ENCODE results near the gene MCF2.
"Not testable (repeated sequence)": the region's sequence is repeated elsewhere in the genome, so short reads cannot be mapped to it uniquely, and the experiment has no call there.

Gene MCF2

GRCh38 chrX:139702658-139703057 is 5.3 kb downstream of the MCF2 start:
- CTCF ChIA-PET = no interaction called here
- no peak overlapping the region for H3K4me3 ChIP-seq (ENCODE audit: low read depth, low read length)
- POLR2A ChIA-PET = no interaction called here
- no peak for TF ChIP-seq CTCF (IDR thresholded peaks at IDR 0.05; ENCODE audit: insufficient read depth, low read length, missing control alignments)
- no peak for DNase-seq (ENCODE audit: low read depth, low spot score)

GRCh38 chrX:139692908-139693307 is 15.1 kb downstream of the MCF2 start:
- no peak for TF ChIP-seq CTCF (IDR thresholded peaks at IDR 0.05; ENCODE audit: insufficient read depth, low read length, missing control alignments)
- H3K4me3 ChIP-seq (ENCODE audit: low read depth, low read length) = peak overlapping the region; percentile 49
- POLR2A ChIA-PET = no interaction called here
- no peak for DNase-seq (ENCODE audit: low read depth, low spot score)
- CTCF ChIA-PET = no interaction called here

- ChIA-PET POLR2A (no interaction called here), CTCF (no interaction called here)
- no peak for DNase-seq (ENCODE audit: low read depth, low spot score)
- TF ChIP-seq CTCF (IDR thresholded peaks at IDR 0.05; ENCODE audit: insufficient read depth, low read length, missing control alignments) = no peak
- peak overlapping the region; percentile 49 for H3K4me3 ChIP-seq (ENCODE audit: low read depth, low read length)
These were observed 15.5 kb downstream of the MCF2 start for GRCh38 chrX:139692506-139692849.

GRCh38 chrX:139691843-139692505 is 16.0 kb downstream of the MCF2 start:
- no peak for DNase-seq (ENCODE audit: low read depth, low spot score)
- POLR2A ChIA-PET = no interaction called here
- CTCF ChIA-PET = no interaction called here
- no peak for TF ChIP-seq CTCF (IDR thresholded peaks at IDR 0.05; ENCODE audit: insufficient read depth, low read length, missing control alignments)
- peak overlapping the region; percentile 49 for H3K4me3 ChIP-seq (ENCODE audit: low read depth, low read length)

- H3K4me3 ChIP-seq (ENCODE audit: low read depth, low read length) = peak overlapping the region; percentile 49
- TF ChIP-seq CTCF (IDR thresholded peaks at IDR 0.05; ENCODE audit: insufficient read depth, low read length, missing control alignments) = no peak
- POLR2A ChIA-PET = no interaction called here
- DNase-seq (ENCODE audit: low read depth, low spot score) = no peak
- CTCF ChIA-PET = no interaction called here
These were observed 16.5 kb downstream of the MCF2 start for GRCh38 chrX:139691493-139691842.

- H3K4me3 ChIP-seq (ENCODE audit: low read depth, low read length); POLR2A ChIA-PET; CTCF ChIA-PET; DNase-seq (ENCODE audit: low read depth, low spot score): not testable (repeated sequence)
These were observed 22.8 kb downstream of the MCF2 start for GRCh38 chrX:139685175-139685574.

GRCh38 chrX:139680356-139680755 is 27.6 kb downstream of the MCF2 start:
- CTCF ChIA-PET = no interaction called here
- POLR2A ChIA-PET = no interaction called here
- DNase-seq (ENCODE audit: low read depth, low spot score) = no peak
- no peak for TF ChIP-seq CTCF (IDR thresholded peaks at IDR 0.05; ENCODE audit: insufficient read depth, low read length, missing control alignments)
- H3K4me3 ChIP-seq (ENCODE audit: low read depth, low read length) = no peak overlapping the region

Measured in AG04449 (cell line).